ENCODE measurements around the gene TRAF3. TPM values are rescaled to one million over a fixed set of nuclear protein-coding genes. Genes with fewer than 3 reads are reported as not detected.

Gene TRAF3
- total RNA-seq, 1 experiment from 2014 or later = 11.2 TPM

DNA sequence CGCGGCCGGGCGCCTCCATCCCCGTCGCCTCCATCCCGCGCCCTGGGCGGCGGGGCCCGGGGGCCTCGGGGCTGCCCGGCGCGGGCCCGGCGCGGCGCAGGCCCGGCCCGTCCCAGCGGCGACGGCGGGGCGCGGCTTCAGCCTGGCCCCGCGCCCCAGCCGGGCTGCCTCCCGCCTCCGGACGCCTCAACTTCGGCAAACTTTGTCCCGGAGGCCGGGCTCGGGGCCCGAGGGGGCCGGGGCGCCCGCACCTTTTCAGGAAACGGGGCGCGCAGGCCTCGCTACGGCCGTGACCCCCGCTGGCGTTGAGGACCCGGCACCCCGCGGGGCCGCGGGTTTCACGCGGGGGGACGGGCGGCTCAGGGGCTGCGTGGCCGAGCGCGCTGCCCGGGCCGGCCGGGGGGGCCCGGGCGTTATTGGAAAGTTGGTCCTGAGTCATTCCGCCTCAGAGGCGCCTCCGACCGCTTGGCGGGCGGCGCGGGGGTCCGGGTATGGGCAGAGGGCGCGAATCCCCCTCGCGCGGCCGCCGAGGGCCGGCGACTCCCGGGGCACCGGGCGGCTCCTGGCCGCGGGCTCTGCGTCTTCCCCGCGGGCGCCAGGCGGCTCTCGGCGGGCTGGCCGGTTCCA, 575 bp downstream of the TRAF3 start:
- H3K27me3 Mint-ChIP-seq (ENCODE audit: low read depth) = peaks cover 17% of the 10 kb centered on the region
- H3K27ac Mint-ChIP-seq = no peak overlapping the region
- ATAC-seq (peak; percentile 27), DNase-seq (ENCODE audit: low spot score) (no peak)
- peak overlapping the region; percentile 70 for H3K4me3 Mint-ChIP-seq
- ChIA-PET POLR2A (no interaction called here), CTCF (no interaction called here)
- no peaks in the 10 kb centered on the region for H3K9me3 Mint-ChIP-seq
- no peaks in the 10 kb centered on the region for H3K36me3 Mint-ChIP-seq
- H3K4me1 Mint-ChIP-seq = peaks cover 40% of the 10 kb centered on the region
- no peak for TF ChIP-seq ZNF121 (CRISPR knock-in tag; IDR thresholded peaks at IDR 0.05)
- TF ChIP-seq, protein P1, sequence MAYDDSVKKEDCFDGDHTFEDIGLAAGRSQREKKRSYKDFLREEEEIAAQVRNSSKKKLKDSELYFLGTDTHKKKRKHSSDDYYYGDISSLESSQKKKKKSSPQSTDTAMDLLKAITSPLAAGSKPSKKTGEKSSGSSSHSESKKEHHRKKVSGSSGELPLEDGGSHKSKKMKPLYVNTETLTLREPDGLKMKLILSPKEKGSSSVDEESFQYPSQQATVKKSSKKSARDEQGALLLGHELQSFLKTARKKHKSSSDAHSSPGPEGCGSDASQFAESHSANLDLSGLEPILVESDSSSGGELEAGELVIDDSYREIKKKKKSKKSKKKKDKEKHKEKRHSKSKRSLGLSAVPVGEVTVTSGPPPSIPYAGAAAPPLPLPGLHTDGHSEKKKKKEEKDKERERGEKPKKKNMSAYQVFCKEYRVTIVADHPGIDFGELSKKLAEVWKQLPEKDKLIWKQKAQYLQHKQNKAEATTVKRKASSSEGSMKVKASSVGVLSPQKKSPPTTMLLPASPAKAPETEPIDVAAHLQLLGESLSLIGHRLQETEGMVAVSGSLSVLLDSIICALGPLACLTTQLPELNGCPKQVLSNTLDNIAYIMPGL (CRISPR knock-in tag; IDR thresholded peaks at IDR 0.05) = 0 out of 2 replicates have a peak, but pooled peaks have one; percentile 21

DNA sequence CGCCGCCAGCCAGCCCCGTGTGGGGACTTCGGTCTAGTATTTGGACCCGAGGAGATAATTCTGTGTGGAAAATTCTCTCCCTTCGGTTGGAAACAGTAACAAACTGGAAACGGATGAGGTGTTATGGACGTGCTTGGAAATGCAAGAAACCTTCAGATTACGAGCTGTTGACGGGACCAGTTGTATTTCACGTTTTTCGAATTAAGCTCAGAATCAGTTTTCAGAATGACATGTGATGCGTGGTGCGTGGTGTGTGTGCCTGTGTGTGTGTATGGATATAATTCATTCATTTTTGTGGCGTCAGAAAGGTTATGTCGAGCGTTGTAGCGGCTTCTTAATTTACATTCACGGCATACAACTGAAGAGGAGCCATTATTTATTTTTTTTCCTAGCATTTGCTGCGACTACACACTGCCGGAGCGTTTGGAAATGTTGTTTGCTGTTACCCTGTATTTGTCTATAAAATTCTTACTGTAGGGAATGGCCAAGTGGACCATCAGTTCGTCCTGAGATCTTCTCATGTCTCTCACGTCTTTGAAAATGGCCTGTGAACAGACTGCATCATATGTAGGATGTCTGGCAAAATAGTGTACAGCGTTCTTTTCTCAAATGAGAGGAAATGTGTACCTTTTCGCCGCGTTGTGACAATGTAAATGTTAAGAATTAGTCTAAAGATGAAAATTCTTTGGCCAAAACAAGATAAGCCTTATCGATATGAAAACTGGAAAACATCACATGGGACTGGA, 1.3 kb downstream of the TRAF3 start:
- peaks cover 17% of the 10 kb centered on the region for H3K27me3 Mint-ChIP-seq (ENCODE audit: low read depth)

More for the DNA sequence above, 1.3 kb downstream of the TRAF3 start:
- DNase-seq (ENCODE audit: low spot score) (no peak), ATAC-seq (no peak)
- no peaks in the 10 kb centered on the region for H3K9me3 Mint-ChIP-seq
- no peak overlapping the region for H3K27ac Mint-ChIP-seq
- POLR2A ChIA-PET = no interaction called here
- H3K4me1 Mint-ChIP-seq = peaks cover 34% of the 10 kb centered on the region
- CTCF ChIA-PET = interaction anchor here (1.9 kb wide), 1 partner anchor 84 kb away, joined by 7 read pairs; no protein-coding TSS in a partner anchor
- peak overlapping the region; percentile 70 for H3K4me3 Mint-ChIP-seq
- TF ChIP-seq GTF2I (CRISPR knock-in tag; conservative IDR thresholded peaks at IDR 0.05) (no peak), ELF4 (CRISPR knock-in tag; IDR thresholded peaks at IDR 0.05; ENCODE audit: low read depth) (no peak), PRRX2 (CRISPR knock-in tag; IDR thresholded peaks at IDR 0.05) (no peak), CBFB (CRISPR knock-in tag; IDR thresholded peaks at IDR 0.05; ENCODE audit: low read depth) (no peak), FOXK1 (CRISPR knock-in tag; IDR thresholded peaks at IDR 0.05) (no peak), SP1 (CRISPR knock-in tag; conservative IDR thresholded peaks at IDR 0.05) (no peak), SMAD4 (CRISPR knock-in tag; IDR thresholded peaks at IDR 0.05) (no peak), CREB1 (CRISPR knock-in tag; IDR thresholded peaks at IDR 0.05) (no peak)
- TF ChIP-seq, protein P2, sequence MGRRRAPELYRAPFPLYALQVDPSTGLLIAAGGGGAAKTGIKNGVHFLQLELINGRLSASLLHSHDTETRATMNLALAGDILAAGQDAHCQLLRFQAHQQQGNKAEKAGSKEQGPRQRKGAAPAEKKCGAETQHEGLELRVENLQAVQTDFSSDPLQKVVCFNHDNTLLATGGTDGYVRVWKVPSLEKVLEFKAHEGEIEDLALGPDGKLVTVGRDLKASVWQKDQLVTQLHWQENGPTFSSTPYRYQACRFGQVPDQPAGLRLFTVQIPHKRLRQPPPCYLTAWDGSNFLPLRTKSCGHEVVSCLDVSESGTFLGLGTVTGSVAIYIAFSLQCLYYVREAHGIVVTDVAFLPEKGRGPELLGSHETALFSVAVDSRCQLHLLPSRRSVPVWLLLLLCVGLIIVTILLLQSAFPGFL (CRISPR knock-in tag; IDR thresholded peaks at IDR 0.05; ENCODE audit: borderline replicate concordance) = no peak
- TF ChIP-seq, protein P3, sequence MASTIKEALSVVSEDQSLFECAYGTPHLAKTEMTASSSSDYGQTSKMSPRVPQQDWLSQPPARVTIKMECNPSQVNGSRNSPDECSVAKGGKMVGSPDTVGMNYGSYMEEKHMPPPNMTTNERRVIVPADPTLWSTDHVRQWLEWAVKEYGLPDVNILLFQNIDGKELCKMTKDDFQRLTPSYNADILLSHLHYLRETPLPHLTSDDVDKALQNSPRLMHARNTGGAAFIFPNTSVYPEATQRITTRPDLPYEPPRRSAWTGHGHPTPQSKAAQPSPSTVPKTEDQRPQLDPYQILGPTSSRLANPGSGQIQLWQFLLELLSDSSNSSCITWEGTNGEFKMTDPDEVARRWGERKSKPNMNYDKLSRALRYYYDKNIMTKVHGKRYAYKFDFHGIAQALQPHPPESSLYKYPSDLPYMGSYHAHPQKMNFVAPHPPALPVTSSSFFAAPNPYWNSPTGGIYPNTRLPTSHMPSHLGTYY (CRISPR knock-in tag; IDR thresholded peaks at IDR 0.05) = no peak
- TF ChIP-seq, protein P4, sequence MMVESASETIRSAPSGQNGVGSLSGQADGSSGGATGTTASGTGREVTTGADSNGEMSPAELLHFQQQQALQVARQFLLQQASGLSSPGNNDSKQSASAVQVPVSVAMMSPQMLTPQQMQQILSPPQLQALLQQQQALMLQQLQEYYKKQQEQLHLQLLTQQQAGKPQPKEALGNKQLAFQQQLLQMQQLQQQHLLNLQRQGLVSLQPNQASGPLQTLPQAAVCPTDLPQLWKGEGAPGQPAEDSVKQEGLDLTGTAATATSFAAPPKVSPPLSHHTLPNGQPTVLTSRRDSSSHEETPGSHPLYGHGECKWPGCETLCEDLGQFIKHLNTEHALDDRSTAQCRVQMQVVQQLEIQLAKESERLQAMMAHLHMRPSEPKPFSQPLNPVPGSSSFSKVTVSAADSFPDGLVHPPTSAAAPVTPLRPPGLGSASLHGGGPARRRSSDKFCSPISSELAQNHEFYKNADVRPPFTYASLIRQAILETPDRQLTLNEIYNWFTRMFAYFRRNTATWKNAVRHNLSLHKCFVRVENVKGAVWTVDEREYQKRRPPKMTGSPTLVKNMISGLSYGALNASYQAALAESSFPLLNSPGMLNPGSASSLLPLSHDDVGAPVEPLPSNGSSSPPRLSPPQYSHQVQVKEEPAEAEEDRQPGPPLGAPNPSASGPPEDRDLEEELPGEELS (CRISPR knock-in tag; IDR thresholded peaks at IDR 0.05) = no peak
- TF ChIP-seq, protein P5, sequence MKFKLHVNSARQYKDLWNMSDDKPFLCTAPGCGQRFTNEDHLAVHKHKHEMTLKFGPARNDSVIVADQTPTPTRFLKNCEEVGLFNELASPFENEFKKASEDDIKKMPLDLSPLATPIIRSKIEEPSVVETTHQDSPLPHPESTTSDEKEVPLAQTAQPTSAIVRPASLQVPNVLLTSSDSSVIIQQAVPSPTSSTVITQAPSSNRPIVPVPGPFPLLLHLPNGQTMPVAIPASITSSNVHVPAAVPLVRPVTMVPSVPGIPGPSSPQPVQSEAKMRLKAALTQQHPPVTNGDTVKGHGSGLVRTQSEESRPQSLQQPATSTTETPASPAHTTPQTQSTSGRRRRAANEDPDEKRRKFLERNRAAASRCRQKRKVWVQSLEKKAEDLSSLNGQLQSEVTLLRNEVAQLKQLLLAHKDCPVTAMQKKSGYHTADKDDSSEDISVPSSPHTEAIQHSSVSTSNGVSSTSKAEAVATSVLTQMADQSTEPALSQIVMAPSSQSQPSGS (CRISPR knock-in tag; IDR thresholded peaks at IDR 0.05; ENCODE audit: borderline replicate concordance, low read depth) = no peak
- TF ChIP-seq, protein P6, sequence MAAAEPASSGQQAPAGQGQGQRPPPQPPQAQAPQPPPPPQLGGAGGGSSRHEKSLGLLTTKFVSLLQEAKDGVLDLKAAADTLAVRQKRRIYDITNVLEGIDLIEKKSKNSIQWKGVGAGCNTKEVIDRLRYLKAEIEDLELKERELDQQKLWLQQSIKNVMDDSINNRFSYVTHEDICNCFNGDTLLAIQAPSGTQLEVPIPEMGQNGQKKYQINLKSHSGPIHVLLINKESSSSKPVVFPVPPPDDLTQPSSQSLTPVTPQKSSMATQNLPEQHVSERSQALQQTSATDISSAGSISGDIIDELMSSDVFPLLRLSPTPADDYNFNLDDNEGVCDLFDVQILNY (CRISPR knock-in tag; IDR thresholded peaks at IDR 0.05) = no peak
- H3K36me3 Mint-ChIP-seq = no peaks in the 10 kb centered on the region

Measured in WTC11 (cell line).